Loucy (cell line): ENCODE data around the gene PAX5.

Experiments
- EZH2phosphoT487 ChIP-seq: fragments of 200-600 bp; IDR thresholded peaks from 2 replicates; pipeline ENCODE4 v1.6.1; 2018; ENCODE audit warnings: antibody characterized with exemption, mild to moderate bottlenecking, moderate library complexity, borderline replicate concordance
- TF ChIP-seq, protein P1 (sequence below): fragments of 200-600 bp; sonication (generic); conservative IDR thresholded peaks from 2 replicates; pipeline ENCODE4 v1.5.1; 2014; ENCODE audit warnings: mild to moderate bottlenecking, antibody characterized with exemption, low read length

DNA sequence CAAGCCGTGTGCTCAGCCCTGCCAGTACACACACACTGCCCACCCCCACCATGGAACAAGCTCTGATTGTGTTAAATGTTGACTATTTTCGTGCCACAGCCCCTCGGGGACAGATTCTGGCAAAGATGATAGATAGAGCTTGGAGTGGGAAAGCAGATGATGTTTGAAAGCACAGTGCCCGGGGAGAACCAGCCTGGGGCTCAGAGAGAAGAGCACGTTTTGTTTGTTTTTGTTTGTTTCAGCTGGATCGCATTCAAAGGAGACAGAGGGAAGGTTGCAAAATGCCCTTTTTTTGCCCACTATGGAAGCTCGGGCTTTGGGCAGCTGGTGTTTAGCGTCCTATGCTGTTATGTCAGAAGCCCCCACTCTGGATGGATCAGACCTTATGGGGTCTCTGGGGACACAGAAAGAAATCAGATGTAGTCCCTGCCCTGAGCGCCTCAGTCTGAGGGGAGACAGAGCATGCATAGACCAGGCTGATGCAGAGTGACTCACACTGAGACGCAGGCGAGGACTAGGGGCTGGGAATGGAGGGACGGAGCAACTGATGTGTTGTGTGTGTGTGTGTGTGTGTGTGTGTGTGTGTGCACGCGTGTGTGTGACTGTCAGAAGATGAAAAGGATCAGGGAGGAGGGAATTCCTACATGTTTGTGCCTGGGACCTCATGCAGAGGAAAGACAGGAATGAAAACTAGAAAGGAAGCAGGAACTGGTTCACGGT, 231.7 kb downstream of the PAX5 start:
- TF ChIP-seq, protein P1, sequence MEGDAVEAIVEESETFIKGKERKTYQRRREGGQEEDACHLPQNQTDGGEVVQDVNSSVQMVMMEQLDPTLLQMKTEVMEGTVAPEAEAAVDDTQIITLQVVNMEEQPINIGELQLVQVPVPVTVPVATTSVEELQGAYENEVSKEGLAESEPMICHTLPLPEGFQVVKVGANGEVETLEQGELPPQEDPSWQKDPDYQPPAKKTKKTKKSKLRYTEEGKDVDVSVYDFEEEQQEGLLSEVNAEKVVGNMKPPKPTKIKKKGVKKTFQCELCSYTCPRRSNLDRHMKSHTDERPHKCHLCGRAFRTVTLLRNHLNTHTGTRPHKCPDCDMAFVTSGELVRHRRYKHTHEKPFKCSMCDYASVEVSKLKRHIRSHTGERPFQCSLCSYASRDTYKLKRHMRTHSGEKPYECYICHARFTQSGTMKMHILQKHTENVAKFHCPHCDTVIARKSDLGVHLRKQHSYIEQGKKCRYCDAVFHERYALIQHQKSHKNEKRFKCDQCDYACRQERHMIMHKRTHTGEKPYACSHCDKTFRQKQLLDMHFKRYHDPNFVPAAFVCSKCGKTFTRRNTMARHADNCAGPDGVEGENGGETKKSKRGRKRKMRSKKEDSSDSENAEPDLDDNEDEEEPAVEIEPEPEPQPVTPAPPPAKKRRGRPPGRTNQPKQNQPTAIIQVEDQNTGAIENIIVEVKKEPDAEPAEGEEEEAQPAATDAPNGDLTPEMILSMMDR: no peak
- no peak for TF ChIP-seq EZH2phosphoT487
